ENCODE data around the gene SYT11.
"Not testable (repeated sequence)": the region's sequence is repeated elsewhere in the genome, so short reads cannot be mapped to it uniquely, and the experiment has no call there.

The SYT11 gene

GRCh38 chr1:155859234-155859829 lies at the start of gene SYT11:
SYT11 (plus strand) TSS chr1:155859567; CDS start chr1:155859762, 195 bp downstream.
- DNase-seq (ENCODE audit: low read depth), result peak; percentile 82

- no peak for DNase-seq (ENCODE audit: low read depth)
These were observed 46.5 kb upstream of the SYT11 start for GRCh38 chr1:155812878-155813277.

GRCh38 chr1:155813672-155814071 lies 45.7 kb upstream of the SYT11 start:
- no peak for DNase-seq (ENCODE audit: low read depth)

DNA sequence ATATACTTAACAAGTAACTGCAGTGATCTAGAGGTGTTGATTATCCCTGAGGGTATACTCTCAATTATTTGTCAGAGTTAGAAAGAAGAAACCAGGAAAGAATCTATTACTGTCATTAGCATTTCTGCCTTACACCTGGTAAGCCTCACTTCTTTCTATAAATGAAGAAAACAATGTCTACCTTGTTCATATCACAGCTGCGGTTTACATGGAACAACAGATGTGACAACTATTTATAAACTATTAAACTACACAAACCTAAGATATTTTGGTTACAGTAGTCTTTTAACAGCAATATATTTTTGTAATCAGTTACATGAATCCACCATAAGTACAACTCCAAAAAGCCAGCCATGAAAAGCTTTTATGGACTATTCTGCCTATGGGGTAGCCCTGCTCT lies 43.0 kb upstream of the SYT11 start:
- DNase-seq (ENCODE audit: low read depth), result no peak

GRCh38 chr1:155827450-155827849 lies 31.9 kb upstream of the SYT11 start:
- no peak for DNase-seq (ENCODE audit: low read depth)

GRCh38 chr1:155831279-155831976 lies 27.9 kb upstream of the SYT11 start:
- no peak for DNase-seq (ENCODE audit: low read depth)

DNA sequence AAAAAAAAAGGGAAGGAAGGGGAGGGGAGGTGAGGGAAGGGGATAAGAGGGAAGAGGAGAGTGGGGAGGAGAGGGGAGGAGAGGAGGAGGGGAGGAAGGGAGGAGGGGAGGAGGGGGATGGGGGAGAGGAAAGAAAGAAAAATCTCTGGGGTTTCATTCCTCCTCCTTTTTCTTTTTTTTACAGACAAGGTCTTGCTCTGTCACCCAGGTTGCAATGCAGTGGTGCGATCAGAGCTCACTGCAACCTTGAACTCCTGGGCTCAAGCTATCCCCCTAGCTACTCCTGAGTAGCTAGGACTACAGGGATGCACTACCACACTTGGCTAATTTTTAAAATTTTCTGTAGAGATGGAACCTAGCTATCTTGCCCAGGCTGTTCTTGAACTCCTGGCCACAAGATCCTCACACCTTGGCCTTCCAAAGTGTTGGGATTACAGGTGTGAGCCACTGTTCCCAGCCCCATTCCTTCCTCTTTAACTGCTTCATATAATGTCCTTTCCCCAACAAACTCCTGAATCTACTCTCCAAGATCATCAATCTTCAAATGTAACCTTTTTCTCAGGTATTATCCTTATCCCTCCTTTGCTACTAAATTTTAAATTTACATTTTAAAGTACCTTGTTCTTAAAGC lies 25.6 kb upstream of the SYT11 start:
- DNase-seq (ENCODE audit: low read depth), result no peak

- DNase-seq (ENCODE audit: low read depth), result no peak
These were observed 25.0 kb upstream of the SYT11 start for GRCh38 chr1:155834296-155834926.

- DNase-seq (ENCODE audit: low read depth), result not testable (repeated sequence)
These were observed 24.4 kb upstream of the SYT11 start for GRCh38 chr1:155834927-155835399.

- no peak for DNase-seq (ENCODE audit: low read depth)
These were observed 23.8 kb upstream of the SYT11 start for GRCh38 chr1:155835548-155835947.

DNA sequence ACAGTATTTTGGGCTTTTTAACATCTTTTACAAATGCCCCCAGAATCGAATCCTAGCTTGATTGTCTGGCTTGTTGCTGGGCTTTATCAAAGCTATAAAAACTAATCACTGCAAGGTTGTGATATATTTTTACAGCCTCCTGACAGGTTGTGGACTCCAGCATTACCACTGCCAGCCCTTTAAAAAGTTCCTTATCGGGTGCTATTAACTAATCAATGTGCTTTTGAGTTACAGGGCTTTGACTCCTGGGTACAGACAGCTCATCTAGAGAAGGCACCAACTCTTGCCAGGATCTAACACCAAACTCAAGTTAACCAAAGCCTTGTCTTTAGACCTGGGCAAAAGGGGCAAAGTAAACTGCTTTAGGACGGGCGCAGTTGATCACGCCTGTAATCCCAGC lies 19.0 kb upstream of the SYT11 start:
- no peak for DNase-seq (ENCODE audit: low read depth)

- no peak for DNase-seq (ENCODE audit: low read depth)
These were observed 14.4 kb upstream of the SYT11 start for GRCh38 chr1:155844860-155845421.

DNA sequence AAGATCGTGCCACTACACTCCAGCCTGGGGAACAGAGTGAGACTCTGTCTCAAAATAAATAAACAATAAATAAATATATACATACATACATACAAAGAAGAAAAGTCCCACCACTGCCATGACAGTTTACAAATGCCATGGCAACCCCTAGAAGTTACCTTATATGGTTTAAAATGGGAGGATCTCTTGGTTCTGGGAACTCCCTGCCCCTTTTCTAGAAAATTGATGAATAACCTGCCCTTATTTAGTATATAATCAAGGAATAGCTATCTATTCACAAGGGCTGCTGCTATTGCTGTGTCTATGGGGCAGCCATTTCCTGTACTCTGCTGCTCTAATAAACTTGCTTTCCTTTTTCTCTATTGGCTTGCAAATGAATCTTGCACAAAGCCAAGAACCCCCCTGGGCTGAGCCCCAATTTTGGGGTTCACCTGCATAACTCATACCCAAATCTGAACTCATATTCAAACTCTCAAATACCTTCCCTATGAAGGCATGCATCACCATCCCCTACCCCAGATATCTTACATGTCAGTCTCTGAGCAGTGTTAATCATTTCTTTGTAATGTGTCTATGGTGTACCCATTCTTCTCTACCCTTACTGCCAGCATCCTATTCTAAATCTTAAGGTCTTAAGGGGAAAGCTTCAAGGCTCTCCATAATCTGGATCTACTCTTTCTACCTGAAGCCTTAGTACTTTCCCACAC lies 11.4 kb upstream of the SYT11 start:
- DNase-seq (ENCODE audit: low read depth), result no peak

GRCh38 chr1:155850345-155850744 lies 9.0 kb upstream of the SYT11 start:
- DNase-seq (ENCODE audit: low read depth), result no peak

DNA sequence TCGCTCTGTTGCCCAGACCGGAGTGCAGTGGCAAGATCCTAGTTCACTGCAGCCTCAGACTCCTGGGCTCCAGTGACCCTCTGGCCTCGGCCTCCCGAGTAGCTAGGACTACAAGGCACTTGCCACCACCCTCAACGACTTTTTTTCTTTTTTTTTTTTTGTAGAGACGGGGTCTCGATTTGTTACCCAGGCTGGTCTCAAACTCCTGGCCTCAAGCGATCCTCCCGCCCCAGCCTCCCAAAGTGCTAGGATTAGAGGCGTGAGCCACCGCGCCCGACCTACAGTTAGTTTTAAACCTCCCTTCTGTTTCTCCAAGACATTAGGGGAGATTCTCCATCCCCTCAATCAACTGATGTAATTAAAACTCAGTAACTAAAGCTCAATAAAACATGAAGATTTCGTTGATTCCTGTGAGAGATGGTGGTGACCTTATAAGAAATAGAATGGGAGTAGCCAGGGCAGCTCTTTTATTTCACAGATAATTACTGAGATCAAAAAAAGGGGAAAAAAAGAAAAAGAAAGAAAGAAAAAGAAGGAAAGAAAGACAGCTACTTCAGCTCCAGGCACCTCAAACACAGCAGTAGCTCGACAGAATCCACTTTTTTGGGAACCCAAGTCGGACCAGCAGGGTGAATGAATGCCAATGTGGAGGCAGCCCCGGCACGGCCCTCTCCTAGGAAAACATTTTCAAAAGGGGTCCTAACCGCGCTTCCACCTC lies 3.0 kb upstream of the SYT11 start:
- DNase-seq (ENCODE audit: low read depth), result no peak

- DNase-seq (ENCODE audit: low read depth), result peak; percentile 84
These were observed 2.1 kb upstream of the SYT11 start, which contains the start of gene GON4L for GRCh38 chr1:155856975-155857930. GON4L (minus strand) TSS chr1:155857214; CDS start chr1:155853780, 3,434 bp downstream.

- DNase-seq (ENCODE audit: low read depth), result no peak
These were observed 550 bp upstream of the SYT11 start for GRCh38 chr1:155858800-155859233.

DNA sequence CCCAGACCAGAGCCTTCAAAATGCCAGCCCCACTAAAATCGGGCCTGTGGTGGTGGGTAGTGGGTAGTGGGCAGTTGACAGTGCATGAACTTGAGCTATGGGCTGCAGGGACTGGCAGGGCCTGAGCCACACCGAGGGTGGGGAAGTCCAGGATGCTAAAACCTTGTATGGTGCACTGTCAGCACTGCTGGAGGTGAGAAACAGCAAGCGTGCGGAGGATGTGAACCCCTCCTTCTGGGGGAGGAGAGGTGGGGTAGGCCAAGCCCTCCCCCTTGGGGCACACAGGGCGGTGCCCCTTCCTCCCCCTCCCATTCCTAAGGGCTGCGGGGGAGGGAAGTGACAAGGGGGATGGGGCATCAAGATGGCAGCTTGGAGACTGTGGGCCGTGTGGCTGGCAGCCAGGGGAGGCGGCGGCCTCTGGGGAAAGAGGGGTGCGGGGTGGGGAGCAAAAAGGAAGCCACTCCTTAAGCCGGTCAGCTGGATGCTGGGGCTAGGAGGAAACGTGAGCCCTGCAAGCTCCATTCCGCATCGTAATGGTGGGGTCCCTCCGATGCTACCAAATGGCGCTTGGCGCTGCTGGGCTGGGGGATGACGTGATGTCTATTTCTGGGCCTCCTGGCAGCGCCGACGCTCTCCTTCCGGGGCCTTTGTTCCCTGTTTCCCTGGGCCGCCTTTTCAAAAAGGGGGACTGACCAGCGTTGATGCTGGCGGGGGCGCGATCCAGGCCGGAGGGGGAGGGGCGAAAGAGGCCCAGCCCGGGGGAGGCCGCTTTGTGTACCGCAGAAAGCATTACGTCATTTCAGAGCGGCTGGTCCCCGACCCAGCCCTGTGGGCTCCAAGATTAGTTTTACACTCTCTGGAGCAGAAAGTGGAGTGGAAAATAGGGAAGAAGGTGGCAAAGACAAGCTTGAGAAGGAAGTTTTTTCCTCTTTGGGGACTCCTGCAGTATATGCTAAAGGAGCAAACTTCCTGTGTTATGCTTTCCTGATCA lies 809 bp downstream of the SYT11 start:
- DNase-seq (ENCODE audit: low read depth), result peak; percentile 14
